K562 (cell line): Measurements from ENCODE around the gene AGAP3. TPM values are rescaled to one million over a fixed set of nuclear protein-coding genes. Genes with fewer than 3 reads are reported as not detected.

Experiments
- ATAC-seq: fragments of 200-7000 bp; cut with Tn5 transposase; 3 replicates; pipeline ENCODE4 v1.9.1; 2020; ENCODE audit warnings: moderate library complexity
- BruUV-seq: library from RNA; stranded (reverse); fragments of 400-500 nt; replicated peaks from 2 replicates; lab custom pipeline; 2021; lab: Mats Ljungman, UMichigan
- CTCF ChIA-PET: fragments of 300-600 bp; formaldehyde crosslinking; extraction: SDS; loops from one replicate; lab custom pipeline; 2021; ENCODE audit warnings: low intra/inter-chr PET ratio; lab: Yijun Ruan, JAX
- POLR2A ChIA-PET: fragments of 300-600, 350-650 bp; sonication (Branson Sonifier 250); formaldehyde crosslinking; extraction: SDS; loops from one replicate; lab custom pipeline; 2021; ENCODE audit warnings: antibody characterized with exemption, inconsistent platforms; lab: Yijun Ruan, JAX
- DNase-seq, 4 experiments: peaks; one replicate each; pipeline versions ENCODE4 v3.0.0 to v3.0.0-alpha.2; 2011 to 2018; ENCODE audit warnings: low spot score in 3 of 4, mixed read lengths in 3 of 4; ENCODE audit errors: extremely low read depth in 1 of 4
- FAIRE-seq: peaks from 2 replicates; lab custom pipeline; 2011; peaks lifted over from hg19 to GRCh38; lab: Jason Lieb, UNC
- H2AFZ ChIP-seq: 2 replicates; pipeline ENCODE4 v1.6.0; 2011; ENCODE audit warnings: low read depth, low read length, control low read depth, inconsistent platforms
- H3K27ac ChIP-seq: fragments of 200-600 bp; 3 replicates; pipeline ENCODE4 v1.8.0; 2011; ENCODE audit warnings: low read depth, mild to moderate bottlenecking, control low read depth, inconsistent platforms, low read length, moderate library complexity, mixed read lengths; ENCODE audit errors: extremely low read depth
- H3K27me3 ChIP-seq, 2 experiments: fragments of 300-600 bp in 1 of 2; 2 replicates in 1 of 2; 3 replicates in 1 of 2; pipeline versions ENCODE4 v1.6.0 to v1.8.0; 2011; ENCODE audit warnings: inconsistent platforms in 2 of 2, low read length in 2 of 2, mild to moderate bottlenecking in 1 of 2, mixed read lengths in 1 of 2, moderate library complexity in 1 of 2; ENCODE audit not compliant: control insufficient read depth in 2 of 2, insufficient read depth in 2 of 2
- H3K36me3 ChIP-seq: fragments of 300-600 bp; 3 replicates; pipeline ENCODE4 v1.8.0; 2011; ENCODE audit warnings: mild to moderate bottlenecking, low read length, inconsistent platforms; ENCODE audit not compliant: control insufficient read depth, insufficient read depth
- H3K4me1 ChIP-seq, 2 experiments: fragments of 200-600 bp in 1 of 2; replicated peaks in 1 of 2; 2 replicates in 1 of 2; 3 replicates in 1 of 2; pipeline versions ENCODE4 v1.5.1 to v1.8.0; 2011; ENCODE audit warnings: inconsistent platforms in 2 of 2, low read length in 2 of 2, mild to moderate bottlenecking in 1 of 2, mixed read lengths in 1 of 2, moderate library complexity in 1 of 2; ENCODE audit not compliant: control insufficient read depth in 2 of 2, insufficient read depth in 2 of 2
- H3K4me2 ChIP-seq: 2 replicates; pipeline ENCODE4 v1.6.1; 2011; ENCODE audit warnings: low read length, control low read depth, inconsistent platforms, mixed read lengths; ENCODE audit not compliant: insufficient read depth
- H3K4me3 ChIP-seq: fragments of 200-600 bp; sonication (generic), shearing (Covaris generic); 2 replicates; pipeline ENCODE4 v1.5.1; 2016; ENCODE audit warnings: control low read depth, inconsistent platforms
- H3K79me2 ChIP-seq: fragments of 200-600 bp; 3 replicates; pipeline ENCODE4 v1.8.0; 2011; ENCODE audit warnings: low read length, inconsistent platforms; ENCODE audit not compliant: control insufficient read depth, insufficient read depth
- H3K9ac ChIP-seq, 2 experiments: 2 replicates each; pipeline versions ENCODE4 v1.6.0 to v1.6.1; 2011; ENCODE audit warnings: low read depth in 2 of 2, low read length in 2 of 2, control low read depth in 1 of 2, inconsistent platforms in 1 of 2, mild to moderate bottlenecking in 1 of 2, mixed read lengths in 1 of 2; ENCODE audit not compliant: insufficient read depth in 1 of 2
- H3K9me1 ChIP-seq: one replicate; pipeline ENCODE4 v1.6.0; 2011; ENCODE audit warnings: inconsistent platforms, mild to moderate bottlenecking, low read length, moderate library complexity; ENCODE audit not compliant: control insufficient read depth, insufficient read depth
- H3K9me3 ChIP-seq: replicated peaks from 2 replicates; pipeline ENCODE4 v1.5.1; 2011; ENCODE audit warnings: low read depth, low read length, inconsistent platforms; ENCODE audit not compliant: control insufficient read depth, insufficient read depth
- H4K20me1 ChIP-seq: replicated peaks from 2 replicates; pipeline ENCODE4 v1.6.1; 2011; ENCODE audit warnings: low read length, inconsistent platforms, mixed read lengths; ENCODE audit not compliant: control insufficient read depth, insufficient read depth
- ARID1B ChIP-seq: fragments of 450-650 bp; IDR thresholded peaks from 2 replicates; pipeline ENCODE4 v1.6.1; 2016; ENCODE audit warnings: antibody characterized with exemption, mild to moderate bottlenecking, inconsistent platforms
- ATF1 ChIP-seq, 2 experiments: fragments of 450-650 bp in 1 of 2; IDR thresholded peaks; 2 replicates each; pipeline ENCODE4 v1.6.1; 2016; ENCODE audit warnings: missing compliant biosample characterization in 1 of 2, missing genetic modification characterization in 1 of 2
- CHCHD3 ChIP-seq: fragments of 250-450 bp; sonication (Bioruptor Pico); IDR thresholded peaks from 2 replicates; pipeline ENCODE4 v2.1.2; 2022; ENCODE audit warnings: mild to moderate bottlenecking
- CLOCK ChIP-seq: fragments of 250-450 bp; sonication (Bioruptor Pico); IDR thresholded peaks from 2 replicates; pipeline ENCODE4 v1.4.0; 2020; ENCODE audit warnings: mild to moderate bottlenecking, moderate library complexity, borderline replicate concordance
- CREB5 ChIP-seq: fragments of 250-450 bp; sonication (Bioruptor Pico); IDR thresholded peaks from 2 replicates; pipeline ENCODE4 v1.5.0; 2020; ENCODE audit warnings: mild to moderate bottlenecking
- CTCFL ChIP-seq: IDR thresholded peaks from 2 replicates; pipeline ENCODE4 v1.6.1; 2011; ENCODE audit warnings: borderline replicate concordance, low read depth, mild to moderate bottlenecking, moderate library complexity, low read length; ENCODE audit not compliant: insufficient read depth, poor library complexity, severe bottlenecking
- E2F4 ChIP-seq: sonication (generic); formaldehyde crosslinking; IDR thresholded peaks from 2 replicates; pipeline ENCODE4 v1.8.0; 2022; ENCODE audit warnings: mild to moderate bottlenecking, low read depth, missing genetic modification reagents
- E2F5 ChIP-seq: sonication (generic); formaldehyde crosslinking; IDR thresholded peaks from 2 replicates; pipeline ENCODE4 v1.8.0; 2022; ENCODE audit warnings: mild to moderate bottlenecking, missing genetic modification reagents
- ESRRA ChIP-seq: fragments of 450-650 bp; IDR thresholded peaks from 2 replicates; pipeline ENCODE4 v1.6.1; 2014; ENCODE audit warnings: low read depth, mild to moderate bottlenecking, moderate library complexity, borderline replicate concordance
- FOXA1 ChIP-seq: fragments of 450-650 bp; IDR thresholded peaks from 2 replicates; pipeline ENCODE4 v1.6.1; 2016; ENCODE audit warnings: mild to moderate bottlenecking, borderline replicate concordance
- FOXK2 ChIP-seq, 2 experiments: fragments of 450-650 bp; IDR thresholded peaks in 1 of 2; conservative IDR thresholded peaks in 1 of 2; 2 replicates each; pipeline ENCODE4 v1.6.1; 2016; ENCODE audit warnings: low read depth in 2 of 2, mild to moderate bottlenecking in 1 of 2
- PHB ChIP-seq: fragments of 250-450 bp; sonication (Bioruptor Pico); IDR thresholded peaks from 2 replicates; pipeline ENCODE4 v1.5.0; 2021
- SMARCC2 ChIP-seq: fragments of 450-650 bp; IDR thresholded peaks from 2 replicates; pipeline ENCODE4 v1.6.1; 2017; ENCODE audit warnings: antibody characterized with exemption, moderate library complexity, mild to moderate bottlenecking, low read depth
- WGBS: fragments of 100-300 bp; shearing (Covaris generic); methylation state at CpG from one replicate; pipeline ENCODE4 v1.1.6; 2016; ENCODE audit warnings: low coverage, mixed read lengths; ENCODE audit not compliant: insufficient coverage; ENCODE audit errors: missing lambda C conversion rate; 5-methylcytosine and 5-hydroxymethylcytosine counted together
- in situ Hi-C: fragments of 300-500 bp; cut with MboI; formaldehyde crosslinking; loops from 4 replicates; pipeline ENCODE4 v1.15.0; 2018; ENCODE audit warnings: inconsistent platforms, mixed read lengths
- intact Hi-C: fragments of 100-400 bp; cut with micrococcal nuclease; formaldehyde crosslinking; loops from 2 replicates; pipeline ENCODE4 v1.14.2; 2022
- polyA plus RNA-seq, 8 experiments: library from polyadenylated mRNA; depleted of rRNA in 4 of 8; stranded (reverse) in 5 of 8; unstranded in 3 of 8; fragments of >200 nt; fragmentation: Nextera tagmentation in 2 of 8; fragmentation: Illumina TruSeq in 1 of 8; extraction: Ambion mirVana in 2 of 8; extraction: Trizol in 1 of 8; gene quantifications; 2 replicates each; pipeline versions ENCODE4 v1.2.1 to v1.2.3, GENCODE V29; 2011 to 2014; ENCODE audit warnings: inconsistent platforms in 1 of 8, missing spikeins in 1 of 8
- total RNA-seq, 7 experiments: library from RNA; depleted of rRNA in 6 of 7; stranded (reverse); fragments of >200 nt in 6 of 7; fragmentation: Illumina TruSeq in 2 of 7; extraction: Trizol in 2 of 7; gene quantifications; 2 replicates each; pipeline versions ENCODE4 v1.2.1 to v1.2.3, GENCODE V29; 2011 to 2021; ENCODE audit warnings: low replicate concordance in 1 of 7

The AGAP3 gene
- total and polyA plus RNA-seq, 9 of the 15 experiments (the other 6 are each of a cell fraction or from before 2014, with no cell fraction given), result 3.4 to 208 (median 62.2) TPM

GRCh38 chr7:151056283-151056665 is 30.0 kb upstream of the AGAP3 start:
- peaks cover 25% of the 10 kb centered on the region for H3K79me2 ChIP-seq
- peak overlapping the region; percentile 33 to 91; a peak in 2 of 4 replicates for H3K9ac ChIP-seq
- peak overlapping the region; percentile 90 for H3K4me2 ChIP-seq
- no peaks in the 10 kb centered on the region for H3K9me3 ChIP-seq
- TSS peak; percentile 28 for BruUV-seq
- H3K9me1 ChIP-seq, result no peaks in the 10 kb centered on the region
- H3K36me3 ChIP-seq, result no peaks in the 10 kb centered on the region; the same call in 2 of the 3 replicates
- DNase-seq (peak; percentile 70 to 76 (median 73)), ATAC-seq (peak; percentile 11), FAIRE-seq (peak; percentile 87)
- H2AFZ ChIP-seq, result peak overlapping the region; percentile 74
- H3K4me1 ChIP-seq, result peaks cover 43 to 69% of the 10 kb centered on the region in 2 experiments
- intact Hi-C loops (no loop called here), in situ Hi-C loops (no loop called here)
- H3K27me3 ChIP-seq, result no peaks in the 10 kb centered on the region
- CTCF ChIA-PET, result interaction anchor here (0.6 to 2.9 kb wide), 2 partner anchors 27 to 90 kb away, joined by 3 to 14 read pairs; partner anchors contain the start of gene ABCB8
- H4K20me1 ChIP-seq, result peaks cover 10% of the 10 kb centered on the region
- H3K4me3 ChIP-seq, result no peak overlapping the region
- POLR2A ChIA-PET, result interaction anchor here (1.0 to 1.8 kb wide), 3 partner anchors 14 to 22 kb away, joined by 3 to 4 read pairs (median 4); no protein-coding TSS in a partner anchor
- H3K27ac ChIP-seq, result peak overlapping the region; percentile 27; the same call in 2 of the 3 replicates
- 29% methylated on average over 6 of the region's 6 CpGs for WGBS
- no peak for TF ChIP-seq ATF1 (CRISPR knock-in tag; IDR thresholded peaks at IDR 0.05)
- TF ChIP-seq ATF1 (tag; IDR thresholded peaks at IDR 0.05), result peak; percentile 81
- no peak for TF ChIP-seq PHB
- TF ChIP-seq CLOCK (CRISPR knock-in tag), result no peak
- 0 out of 2 replicates have a peak, but pooled peaks have one; percentile 80 for TF ChIP-seq E2F5 (CRISPR knock-in tag)
- TF ChIP-seq CTCFL, result peak; percentile 98
- no peak for TF ChIP-seq CHCHD3
- no peak for TF ChIP-seq SMARCC2
- no peak for TF ChIP-seq ARID1B
- no peak for TF ChIP-seq CREB5
- TF ChIP-seq FOXK2 (conservative IDR thresholded peaks at IDR 0.05 in 1 of 2, IDR thresholded peaks at IDR 0.05 in 1 of 2; ENCODE audit: low read depth in 2 of 2), result peak; percentile 29 to 58; a peak in 3 of 4 replicates
- peak; percentile 53; the same call in 1 of the 2 replicates for TF ChIP-seq E2F4 (CRISPR knock-in tag)
- TF ChIP-seq FOXA1, result no peak
- 0 out of 2 replicates have a peak, but pooled peaks have one; percentile 11 for TF ChIP-seq ESRRA
